Stimulated activated CD4-positive, alpha-beta T cell treated with anti-CD3 and anti-CD28 coated beads, Interleukin-1b, Interleukin-23, amount 100 ng/mL, for 48 hours (primary cell): Measurements from ENCODE around the gene MTCL1.
A peak's percentile ranks its signal among the peaks of the same experiment; 100 is the strongest.

Source experiments
- DNase-seq: peaks from one replicate; pipeline ENCODE4 v3.0.0-alpha.2; 2020

Gene MTCL1

DNA sequence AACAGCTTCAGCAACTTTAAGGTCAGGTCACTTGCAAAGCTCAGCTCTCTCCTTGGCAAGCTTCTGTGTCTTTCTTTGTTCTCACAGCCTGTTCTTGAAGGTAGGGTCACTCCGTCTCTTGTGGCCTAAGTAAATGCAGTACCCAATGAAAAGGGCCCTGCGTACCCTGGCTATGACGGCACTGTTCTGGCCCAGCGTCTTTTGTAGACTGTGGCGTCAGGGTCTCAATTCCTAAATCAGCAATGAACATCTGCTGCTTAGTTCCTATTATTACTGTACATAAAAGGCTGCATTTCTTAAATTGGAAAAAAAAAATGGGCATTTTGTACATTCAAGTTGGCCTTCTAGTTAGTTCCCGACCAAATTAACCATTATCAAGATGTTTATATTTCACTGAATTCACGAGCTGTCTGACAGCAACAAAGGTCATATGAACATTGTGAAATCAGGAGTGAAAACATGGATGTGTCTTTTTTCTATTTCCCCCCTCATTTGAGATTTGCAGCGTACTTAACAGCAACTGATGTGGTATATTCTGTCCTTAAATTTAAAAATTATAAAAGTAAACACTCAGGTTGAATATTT is 17.0 kb upstream of the MTCL1 start:
- no peak for DNase-seq

- DNase-seq = no peak
These were observed 16.5 kb upstream of the MTCL1 start for GRCh38 chr18:8688816-8689215.

DNA sequence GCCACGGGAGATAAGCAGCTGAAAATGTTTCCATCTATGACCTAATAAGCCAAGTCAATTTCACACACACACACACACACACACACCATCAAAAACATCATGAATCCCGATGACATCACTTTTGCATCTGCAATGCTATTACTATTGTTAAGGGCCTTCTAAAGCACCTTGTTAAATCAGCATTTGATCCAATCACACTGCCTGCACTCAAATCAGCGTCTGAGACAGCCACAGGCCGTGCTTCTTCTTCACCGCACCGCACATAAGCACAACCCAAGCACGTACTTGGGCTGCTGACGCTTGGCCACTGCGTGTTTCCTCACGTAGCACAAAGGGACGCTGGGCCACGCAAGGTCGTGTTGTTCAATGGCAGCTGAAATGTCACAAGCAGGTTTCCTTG is 15.8 kb upstream of the MTCL1 start:
- DNase-seq = no peak

DNA sequence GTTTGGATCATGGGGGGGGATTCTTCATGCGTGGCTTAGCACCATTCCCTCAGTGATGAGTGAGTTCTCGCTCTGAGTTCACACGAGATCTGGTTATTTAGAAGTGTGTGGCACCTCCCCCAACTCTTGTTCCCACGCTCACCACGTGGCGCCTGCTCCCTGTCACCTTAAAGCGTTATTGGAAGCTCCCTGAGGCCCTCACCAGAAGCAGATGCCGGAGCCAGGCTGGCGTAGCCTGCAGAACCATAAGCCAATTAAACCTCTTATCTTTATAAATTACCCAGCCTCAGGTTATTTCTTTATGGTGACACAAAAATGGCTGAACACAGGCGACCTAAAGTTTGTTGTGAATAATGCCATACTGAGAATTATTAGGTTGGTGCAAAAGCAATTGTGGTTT is 10.5 kb upstream of the MTCL1 start:
- DNase-seq = no peak

- no peak for DNase-seq
These were observed 9.3 kb upstream of the MTCL1 start for GRCh38 chr18:8695932-8696517.

- peak; percentile 66 for DNase-seq
These were observed 8.6 kb upstream of the MTCL1 start for GRCh38 chr18:8696749-8697211.

GRCh38 chr18:8699126-8699525 is 6.2 kb upstream of the MTCL1 start:
- DNase-seq = no peak

DNA sequence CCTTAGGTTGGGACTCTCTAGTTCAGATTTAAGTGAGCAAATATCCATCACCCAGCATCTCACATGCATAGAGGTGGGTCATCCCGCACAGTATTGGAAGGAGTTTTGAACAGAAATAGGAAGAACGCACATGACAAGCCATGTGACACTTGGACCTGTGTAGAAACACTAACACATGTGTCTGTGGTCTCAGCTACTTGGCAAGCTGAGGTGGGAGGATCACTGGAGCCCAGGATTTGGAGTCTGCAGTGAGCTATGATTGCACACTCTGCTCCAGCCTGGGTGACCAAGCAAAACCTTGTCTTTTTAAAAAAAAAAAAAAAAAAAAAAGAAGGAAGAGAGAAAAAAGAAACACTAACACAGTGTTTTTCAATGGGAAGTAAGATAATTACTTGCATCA is 5.4 kb upstream of the MTCL1 start:
- DNase-seq = no peak

GRCh38 chr18:8701546-8702118 is 3.7 kb upstream of the MTCL1 start:
- no peak for DNase-seq

- DNase-seq = no peak
These were observed 2.7 kb upstream of the MTCL1 start for GRCh38 chr18:8702668-8703067.

GRCh38 chr18:8703092-8703709 is 2.2 kb upstream of the MTCL1 start:
- no peak for DNase-seq

- DNase-seq = no peak
These were observed 1.5 kb upstream of the MTCL1 start for GRCh38 chr18:8703781-8704301.

DNA sequence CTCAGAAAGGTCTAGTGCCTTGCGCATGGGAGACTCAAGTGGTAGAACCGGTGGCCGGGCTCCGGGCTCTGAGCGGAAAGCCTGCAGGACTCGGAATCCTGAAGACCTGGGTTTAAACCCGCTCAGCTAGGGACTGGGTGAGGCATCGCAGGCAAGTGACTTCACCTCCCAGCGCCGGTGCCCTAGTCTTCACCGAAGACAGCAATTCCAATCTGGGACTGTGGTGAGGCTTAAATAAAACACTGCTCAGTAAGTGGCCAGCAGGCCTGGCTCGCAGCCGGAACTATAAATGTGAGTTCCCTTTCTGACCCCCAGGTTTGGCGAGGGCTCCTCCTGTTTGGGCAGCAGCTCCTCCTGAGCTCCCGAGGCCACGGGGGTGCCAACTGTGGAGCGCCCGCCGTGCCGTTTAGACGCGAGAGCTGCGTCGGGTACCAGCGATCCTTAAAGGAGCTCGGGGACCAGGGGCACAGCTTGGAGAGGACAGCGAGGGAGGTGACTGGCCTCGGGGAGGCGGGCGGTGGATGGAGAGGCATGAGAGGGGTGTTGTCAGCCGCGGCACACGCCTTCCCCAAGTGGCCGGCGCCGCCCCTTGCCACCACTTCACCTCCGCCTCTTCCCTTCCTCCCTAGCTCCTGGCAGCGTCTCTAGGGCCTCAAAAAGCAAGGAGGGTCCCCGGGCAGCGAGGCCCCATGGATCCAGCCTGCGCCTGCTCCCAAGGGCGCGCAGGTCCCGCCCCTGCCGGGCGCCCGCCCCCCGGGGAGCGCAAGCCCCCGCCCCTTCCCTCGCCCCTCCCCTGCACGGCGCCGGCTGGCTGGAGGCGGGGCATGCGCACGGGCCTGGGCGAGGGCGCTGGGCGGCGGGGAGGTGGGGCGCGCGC is 757 bp upstream of the MTCL1 start:
- DNase-seq = peak; percentile 73

DNA sequence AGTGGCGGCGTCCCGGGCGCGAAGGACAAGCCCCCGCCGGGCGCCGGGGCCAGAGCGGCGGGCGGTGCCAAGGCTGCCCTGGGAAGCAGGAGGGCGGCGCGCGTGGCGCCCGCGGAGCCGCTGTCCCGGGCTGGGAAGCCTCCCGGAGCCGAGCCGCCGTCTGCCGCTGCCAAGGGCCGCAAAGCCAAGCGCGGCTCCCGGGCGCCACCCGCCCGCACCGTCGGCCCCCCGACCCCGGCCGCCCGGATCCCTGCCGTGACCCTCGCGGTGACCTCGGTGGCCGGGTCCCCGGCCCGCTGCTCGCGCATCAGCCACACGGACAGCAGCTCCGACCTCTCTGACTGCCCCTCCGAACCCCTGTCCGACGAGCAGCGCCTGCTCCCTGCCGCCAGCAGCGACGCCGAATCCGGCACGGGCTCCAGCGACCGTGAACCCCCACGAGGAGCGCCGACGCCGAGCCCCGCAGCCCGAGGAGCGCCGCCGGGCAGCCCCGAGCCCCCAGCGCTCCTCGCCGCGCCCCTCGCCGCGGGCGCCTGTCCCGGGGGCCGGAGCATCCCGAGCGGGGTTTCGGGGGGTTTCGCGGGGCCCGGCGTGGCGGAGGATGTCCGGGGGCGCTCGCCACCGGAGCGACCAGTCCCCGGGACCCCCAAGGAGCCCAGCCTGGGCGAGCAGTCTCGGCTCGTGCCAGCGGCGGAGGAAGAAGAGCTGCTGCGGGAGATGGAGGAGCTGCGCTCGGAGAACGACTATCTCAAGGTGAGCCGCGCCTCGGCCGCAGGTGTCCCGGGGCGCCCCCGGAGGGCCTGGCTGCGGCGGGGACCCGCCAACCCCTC is 820 bp downstream of the MTCL1 start:
- no peak for DNase-seq

GRCh38 chr18:8706791-8707555 is 1.6 kb downstream of the MTCL1 start:
- DNase-seq = no peak

DNA sequence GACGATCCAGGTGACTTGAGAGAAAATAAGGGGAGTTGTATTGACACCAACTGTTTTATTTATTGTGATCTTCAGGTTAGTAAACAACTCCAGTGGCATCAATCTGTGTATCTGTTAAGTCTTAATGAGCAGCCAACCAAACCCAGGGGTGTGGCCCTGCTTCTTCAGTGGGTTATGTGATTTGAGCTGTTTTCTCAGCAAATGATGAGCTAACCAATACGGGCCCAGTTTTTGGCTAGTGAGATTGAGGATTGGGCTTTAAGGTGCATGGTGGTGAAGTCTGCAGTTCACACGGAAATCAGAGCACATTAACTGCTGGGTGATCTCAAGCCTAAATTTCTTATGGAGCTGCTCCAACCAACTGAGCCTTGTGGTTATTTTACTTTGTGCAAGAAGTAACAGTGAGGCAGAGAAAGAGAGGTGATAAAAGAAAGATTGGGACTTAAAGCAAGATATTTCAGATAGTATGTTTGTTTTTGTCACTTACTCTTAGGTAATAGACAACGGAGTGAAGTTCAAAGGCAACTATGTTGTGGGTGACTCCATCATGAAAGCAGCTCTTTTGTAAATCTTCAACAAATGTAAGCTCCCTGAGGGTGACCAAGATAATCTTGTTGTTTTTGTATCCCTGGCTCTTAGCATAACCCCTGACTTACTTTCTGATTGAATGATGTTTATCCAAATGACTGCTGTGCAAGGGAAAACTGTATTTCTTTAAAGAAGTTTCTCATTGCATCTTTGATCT is 2.4 kb downstream of the MTCL1 start:
- no peak for DNase-seq

DNA sequence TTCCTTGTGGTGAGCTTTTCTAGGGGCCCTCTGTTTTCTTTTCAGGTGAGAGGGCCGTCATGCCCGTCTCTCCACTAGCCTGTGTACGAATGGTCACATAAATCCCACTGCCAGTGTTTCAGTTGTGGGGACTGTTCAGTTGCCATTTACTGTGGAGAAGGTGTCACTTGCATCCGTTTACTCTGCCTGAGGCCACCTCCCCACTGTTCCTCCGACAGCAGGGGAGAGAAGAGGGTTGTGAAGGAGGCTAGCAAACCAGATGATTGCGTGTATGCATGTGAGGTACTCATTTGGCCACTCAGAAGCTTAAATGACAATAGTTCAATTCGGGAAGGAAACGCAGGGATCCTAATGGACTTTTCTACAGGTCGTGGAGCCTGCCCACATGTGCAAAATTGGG is 3.3 kb downstream of the MTCL1 start:
- DNase-seq = no peak

GRCh38 chr18:8709248-8710059 is 4.1 kb downstream of the MTCL1 start:
- no peak for DNase-seq

- DNase-seq = no peak
These were observed 6.4 kb downstream of the MTCL1 start for GRCh38 chr18:8711736-8712135.

- DNase-seq = no peak
These were observed 8.3 kb downstream of the MTCL1 start for GRCh38 chr18:8713691-8714090.
